ENCODE measurements around the gene CAMKK2. TPM values are rescaled to one million over a fixed set of nuclear protein-coding genes. Genes with fewer than 3 reads are reported as not detected.
"Not testable (repeated sequence)": the region's sequence is repeated elsewhere in the genome, so short reads cannot be mapped to it uniquely, and the experiment has no call there.

The CAMKK2 gene
- total RNA-seq, 2 experiments from 2014 or later = 22.0 to 22.4 TPM

GRCh38 chr12:121273364-121273896 lies 23.1 kb downstream of the CAMKK2 start:
- ChIA-PET POLR2A (no interaction called here), CTCF (no interaction called here)
- Mint-ChIP-seq H3K27me3 (no peaks in the 10 kb centered on the region), H3K9me3 (no peaks in the 10 kb centered on the region), H3K27ac (no peak overlapping the region), H3K36me3 (peaks cover 29% of the 10 kb centered on the region), H3K4me1 (ENCODE audit: low read depth) (peaks cover 8% of the 10 kb centered on the region), H3K4me3 (no peak overlapping the region)
- DNase-seq = no peak
- intact Hi-C loops (cut with micrococcal nuclease) = no loop called here

- intact Hi-C loops (cut with micrococcal nuclease) = no loop called here
- Mint-ChIP-seq H3K27ac (no peak overlapping the region), H3K9me3 (no peaks in the 10 kb centered on the region), H3K4me1 (ENCODE audit: low read depth) (no peaks in the 10 kb centered on the region), H3K27me3 (no peaks in the 10 kb centered on the region), H3K36me3 (peaks cover 22% of the 10 kb centered on the region), H3K4me3 (no peak overlapping the region)
- DNase-seq = no peak
- CTCF ChIA-PET = no interaction called here
- POLR2A ChIA-PET = no interaction called here
Observed at GRCh38 chr12:121267822-121268221, 28.7 kb downstream of the CAMKK2 start.

GRCh38 chr12:121264951-121265515 lies 31.5 kb downstream of the CAMKK2 start:
- ChIA-PET POLR2A (no interaction called here), CTCF (no interaction called here)
- intact Hi-C loops (cut with micrococcal nuclease) = no loop called here
- no peak for DNase-seq
- H3K9me3 Mint-ChIP-seq = no peaks in the 10 kb centered on the region
- no peaks in the 10 kb centered on the region for H3K27me3 Mint-ChIP-seq
- H3K36me3 Mint-ChIP-seq = peaks cover 31% of the 10 kb centered on the region
- H3K4me1 Mint-ChIP-seq (ENCODE audit: low read depth) = no peaks in the 10 kb centered on the region
- no peak overlapping the region for H3K27ac Mint-ChIP-seq
- H3K4me3 Mint-ChIP-seq = no peak overlapping the region

GRCh38 chr12:121264135-121264534 lies 32.4 kb downstream of the CAMKK2 start:
- intact Hi-C loops (cut with micrococcal nuclease) = no loop called here
- Mint-ChIP-seq H3K27me3 (no peaks in the 10 kb centered on the region), H3K36me3 (peaks cover 26% of the 10 kb centered on the region), H3K27ac (no peak overlapping the region), H3K9me3 (no peaks in the 10 kb centered on the region), H3K4me3 (no peak overlapping the region), H3K4me1 (ENCODE audit: low read depth) (no peaks in the 10 kb centered on the region)
- POLR2A ChIA-PET = no interaction called here
- CTCF ChIA-PET = no interaction called here
- DNase-seq = no peak

- intact Hi-C loops (cut with micrococcal nuclease) = no loop called here
- no peaks in the 10 kb centered on the region for H3K9me3 Mint-ChIP-seq
- no peaks in the 10 kb centered on the region for H3K4me1 Mint-ChIP-seq (ENCODE audit: low read depth)
- no peak overlapping the region for H3K4me3 Mint-ChIP-seq
- H3K36me3 Mint-ChIP-seq = peaks cover 25% of the 10 kb centered on the region
- ChIA-PET POLR2A (no interaction called here), CTCF (no interaction called here)
- DNase-seq = no peak
- no peak overlapping the region for H3K27ac Mint-ChIP-seq
- no peaks in the 10 kb centered on the region for H3K27me3 Mint-ChIP-seq
Observed at GRCh38 chr12:121263206-121263935, 33.1 kb downstream of the CAMKK2 start.

GRCh38 chr12:121261398-121261797 lies 35.1 kb downstream of the CAMKK2 start:
- Mint-ChIP-seq H3K36me3 (peaks cover 30% of the 10 kb centered on the region), H3K4me3 (no peak overlapping the region), H3K27ac (no peak overlapping the region), H3K9me3 (no peaks in the 10 kb centered on the region), H3K4me1 (ENCODE audit: low read depth) (no peaks in the 10 kb centered on the region), H3K27me3 (no peaks in the 10 kb centered on the region)
- no peak for DNase-seq
- ChIA-PET CTCF (interaction anchor here (0.5 kb wide), 1 partner anchor 56 kb away, joined by 3 read pairs; no protein-coding TSS in a partner anchor), POLR2A (no interaction called here)
- intact Hi-C loops (cut with micrococcal nuclease) = no loop called here

- ChIA-PET CTCF (no interaction called here), POLR2A (no interaction called here)
- intact Hi-C loops (cut with micrococcal nuclease) = no loop called here
- Mint-ChIP-seq H3K4me3 (no peak overlapping the region), H3K27me3 (no peaks in the 10 kb centered on the region), H3K9me3 (no peaks in the 10 kb centered on the region), H3K36me3 (peaks cover 33% of the 10 kb centered on the region), H3K27ac (no peak overlapping the region), H3K4me1 (ENCODE audit: low read depth) (no peaks in the 10 kb centered on the region)
- no peak for DNase-seq
Observed at GRCh38 chr12:121260091-121260490, 36.4 kb downstream of the CAMKK2 start.

GRCh38 chr12:121259074-121259473 lies 37.4 kb downstream of the CAMKK2 start:
- Mint-ChIP-seq H3K4me3 (no peak overlapping the region), H3K36me3 (peaks cover 41% of the 10 kb centered on the region), H3K27me3 (no peaks in the 10 kb centered on the region), H3K9me3 (no peaks in the 10 kb centered on the region), H3K4me1 (ENCODE audit: low read depth) (no peaks in the 10 kb centered on the region), H3K27ac (no peak overlapping the region)
- intact Hi-C loops (cut with micrococcal nuclease) = no loop called here
- no peak for DNase-seq
- POLR2A ChIA-PET = no interaction called here
- CTCF ChIA-PET = no interaction called here

- POLR2A ChIA-PET; intact Hi-C loops (cut with micrococcal nuclease); H3K27ac Mint-ChIP-seq; H3K9me3 Mint-ChIP-seq; DNase-seq; H3K4me3 Mint-ChIP-seq; H3K27me3 Mint-ChIP-seq; H3K4me1 Mint-ChIP-seq (ENCODE audit: low read depth): not testable (repeated sequence)
- CTCF ChIA-PET = interaction anchor here (0.6 to 1.4 kb wide), 3 partner anchors 53 to 252 kb away, joined by 3 read pairs; no protein-coding TSS in a partner anchor
- H3K36me3 Mint-ChIP-seq = peaks cover 48% of the 10 kb centered on the region
Observed at GRCh38 chr12:121257704-121258449, 38.6 kb downstream of the CAMKK2 start.

GRCh38 chr12:121255433-121255832 lies 41.1 kb downstream of the CAMKK2 start:
- Mint-ChIP-seq H3K4me3 (no peak overlapping the region), H3K27me3 (no peaks in the 10 kb centered on the region), H3K4me1 (ENCODE audit: low read depth) (peaks cover 3% of the 10 kb centered on the region), H3K27ac (no peak overlapping the region), H3K9me3 (no peaks in the 10 kb centered on the region), H3K36me3 (peaks cover 49% of the 10 kb centered on the region)
- CTCF ChIA-PET = no interaction called here
- POLR2A ChIA-PET = no interaction called here
- no peak for DNase-seq
- intact Hi-C loops (cut with micrococcal nuclease) = no loop called here

- ChIA-PET CTCF (interaction anchor here (0.6 kb wide), 1 partner anchor 787 kb away, joined by 3 read pairs; no protein-coding TSS in a partner anchor), POLR2A (no interaction called here)
- no peaks in the 10 kb centered on the region for H3K9me3 Mint-ChIP-seq
- no peak for DNase-seq
- no peaks in the 10 kb centered on the region for H3K27me3 Mint-ChIP-seq
- peaks cover 59% of the 10 kb centered on the region for H3K36me3 Mint-ChIP-seq
- intact Hi-C loops (cut with micrococcal nuclease) = no loop called here
- H3K4me3 Mint-ChIP-seq = no peak overlapping the region
- H3K27ac Mint-ChIP-seq = no peak overlapping the region
- peaks cover 3% of the 10 kb centered on the region for H3K4me1 Mint-ChIP-seq (ENCODE audit: low read depth)
Observed at GRCh38 chr12:121253638-121254335, 42.7 kb downstream of the CAMKK2 start.

- DNase-seq = no peak
- CTCF ChIA-PET = no interaction called here
- Mint-ChIP-seq H3K4me1 (ENCODE audit: low read depth) (peaks cover 3% of the 10 kb centered on the region), H3K4me3 (no peak overlapping the region), H3K36me3 (peaks cover 57% of the 10 kb centered on the region), H3K9me3 (no peaks in the 10 kb centered on the region), H3K27ac (no peak overlapping the region), H3K27me3 (no peaks in the 10 kb centered on the region)
- POLR2A ChIA-PET = no interaction called here
- intact Hi-C loops (cut with micrococcal nuclease) = no loop called here
Observed at GRCh38 chr12:121252712-121253345, 43.7 kb downstream of the CAMKK2 start.

All from activated CD4-positive, alpha-beta memory T cell treated with anti-CD3 and anti-CD28 coated beads for 36 hours (primary cell).